OCI-M2 (cell line): Measurements from ENCODE around the gene ACTR6.
"Not testable (repeated sequence)": the region's sequence is repeated elsewhere in the genome, so short reads cannot be mapped to it uniquely, and the experiment has no call there.

Experiments used
- DNase-seq: peaks from one replicate; lab custom pipeline; 2025; ENCODE audit not compliant: unreplicated experiment; lab: John Stamatoyannopoulos, UW

ACTR6 gene

DNA sequence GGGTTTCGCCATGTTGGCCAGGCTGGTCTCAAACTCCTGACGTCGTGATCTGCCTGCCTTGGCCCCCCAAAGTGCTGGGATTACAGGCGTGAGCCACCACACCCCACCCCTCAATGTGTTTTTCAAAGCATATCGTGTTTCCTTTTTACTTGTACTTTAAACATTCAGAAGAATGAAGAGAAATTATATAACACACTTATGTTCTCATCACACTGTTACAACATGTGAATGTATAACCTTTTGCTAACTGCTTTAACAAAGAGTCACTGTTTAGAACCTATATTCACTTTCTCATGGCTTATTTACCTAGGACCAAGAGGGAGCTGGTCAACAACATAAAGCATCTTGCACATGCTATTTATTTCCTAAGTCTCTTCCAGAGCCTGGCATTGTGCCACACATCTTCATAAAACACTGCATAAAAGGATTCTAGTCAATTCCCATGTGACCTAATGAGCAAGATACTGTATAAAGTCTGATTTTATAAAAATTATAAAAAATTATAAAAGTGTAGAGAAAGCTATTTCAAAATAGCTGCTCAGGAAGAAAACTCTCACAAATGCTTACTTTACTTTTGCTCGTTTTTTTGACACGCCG lies 16.0 kb upstream of the ACTR6 start:
- no peak for DNase-seq

DNA sequence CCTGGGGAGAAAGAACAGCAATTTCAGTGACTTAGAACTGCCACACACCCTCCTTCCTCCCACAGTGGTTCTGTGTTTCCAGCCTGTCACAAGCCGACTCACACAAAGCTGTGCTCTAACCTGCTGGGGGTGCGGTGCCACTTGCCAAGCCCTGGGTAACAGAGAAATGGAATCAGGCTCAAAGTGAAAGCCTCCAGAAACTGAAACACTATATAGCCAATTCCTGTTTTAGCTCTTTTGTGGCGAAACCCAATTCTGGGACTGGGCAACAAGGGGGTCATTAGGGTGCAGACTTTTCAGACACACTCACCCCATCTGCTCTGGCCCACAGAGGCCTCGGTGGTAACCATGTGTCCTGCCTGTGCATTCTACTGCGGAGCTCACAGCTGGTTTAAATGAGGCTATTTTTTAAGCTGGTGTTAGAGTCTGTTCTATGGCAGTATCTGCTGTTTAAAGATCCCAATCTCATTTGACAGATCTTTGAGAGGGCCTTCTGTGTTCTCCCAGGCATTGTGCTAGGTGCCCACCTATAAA lies 15.2 kb upstream of the ACTR6 start:
- DNase-seq, result no peak

DNA sequence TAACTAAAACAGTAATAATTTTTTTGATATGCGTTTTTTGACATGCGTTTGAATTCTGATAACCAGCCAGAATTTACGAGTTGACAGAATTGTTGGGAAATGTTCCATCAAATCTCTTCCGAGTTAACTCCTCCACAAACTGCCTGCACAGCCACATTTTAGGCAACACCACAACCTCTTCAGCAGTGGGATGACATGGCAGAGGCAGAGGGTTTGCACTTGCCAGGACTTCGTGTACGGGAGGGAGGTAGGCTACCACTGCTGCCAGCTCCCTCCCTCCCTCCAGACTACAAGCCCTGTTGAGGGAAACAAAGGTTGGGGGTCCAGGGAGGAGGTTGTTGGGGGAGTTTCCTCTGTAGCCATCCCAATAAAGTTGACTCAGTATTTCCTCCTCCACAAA lies 14.5 kb upstream of the ACTR6 start:
- no peak for DNase-seq

DNA sequence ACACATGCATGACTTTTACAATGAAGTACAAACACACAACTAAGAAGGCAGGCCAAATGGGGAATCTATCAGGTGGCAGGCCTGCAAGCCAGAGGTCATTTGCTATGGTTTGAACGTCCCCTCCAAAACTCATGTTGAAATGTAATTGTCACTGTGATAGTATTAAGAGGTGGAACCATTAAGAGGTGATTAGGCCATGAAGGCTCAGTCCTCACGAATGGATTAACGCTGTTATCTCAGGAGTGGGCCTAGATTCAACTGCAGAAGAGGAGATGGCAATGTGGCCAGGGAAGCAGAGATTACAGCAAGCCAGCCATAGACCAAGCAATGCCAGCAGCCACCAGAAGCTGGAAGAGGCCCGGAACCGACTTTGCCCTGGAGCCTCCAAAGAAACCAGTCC lies 13.5 kb upstream of the ACTR6 start:
- no peak for DNase-seq

DNA sequence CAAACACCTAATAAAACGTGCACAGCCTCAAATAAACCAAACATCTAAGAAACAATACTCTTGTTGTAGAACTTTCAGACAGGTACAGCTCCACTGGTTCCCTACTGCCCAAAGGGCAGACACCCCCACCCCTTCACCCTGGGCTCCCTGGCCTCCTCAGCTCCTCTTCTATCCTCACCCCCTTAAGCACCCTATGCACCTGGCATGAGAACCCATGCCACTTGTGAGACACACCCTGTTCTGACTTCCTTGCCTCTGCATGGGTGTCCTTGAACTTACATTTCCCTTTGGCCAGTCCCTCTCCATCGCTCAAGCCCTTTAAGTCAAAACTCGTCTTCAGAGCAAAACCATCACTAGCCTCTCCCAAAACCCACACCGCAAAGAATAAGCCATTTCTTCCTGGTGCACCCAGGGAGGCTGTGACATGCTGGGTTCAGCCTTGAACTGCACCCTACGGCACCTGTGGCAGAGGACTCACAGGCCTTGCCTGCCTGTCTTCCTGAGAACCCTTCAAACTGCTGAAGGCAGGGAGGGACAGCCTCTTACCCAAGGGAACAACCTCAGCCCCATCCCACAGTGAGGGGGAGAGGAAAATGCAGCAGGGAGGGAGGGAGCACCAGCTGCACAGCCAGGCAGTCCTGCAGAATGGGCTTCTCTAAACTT lies 12.6 kb upstream of the ACTR6 start:
- no peak for DNase-seq

DNA sequence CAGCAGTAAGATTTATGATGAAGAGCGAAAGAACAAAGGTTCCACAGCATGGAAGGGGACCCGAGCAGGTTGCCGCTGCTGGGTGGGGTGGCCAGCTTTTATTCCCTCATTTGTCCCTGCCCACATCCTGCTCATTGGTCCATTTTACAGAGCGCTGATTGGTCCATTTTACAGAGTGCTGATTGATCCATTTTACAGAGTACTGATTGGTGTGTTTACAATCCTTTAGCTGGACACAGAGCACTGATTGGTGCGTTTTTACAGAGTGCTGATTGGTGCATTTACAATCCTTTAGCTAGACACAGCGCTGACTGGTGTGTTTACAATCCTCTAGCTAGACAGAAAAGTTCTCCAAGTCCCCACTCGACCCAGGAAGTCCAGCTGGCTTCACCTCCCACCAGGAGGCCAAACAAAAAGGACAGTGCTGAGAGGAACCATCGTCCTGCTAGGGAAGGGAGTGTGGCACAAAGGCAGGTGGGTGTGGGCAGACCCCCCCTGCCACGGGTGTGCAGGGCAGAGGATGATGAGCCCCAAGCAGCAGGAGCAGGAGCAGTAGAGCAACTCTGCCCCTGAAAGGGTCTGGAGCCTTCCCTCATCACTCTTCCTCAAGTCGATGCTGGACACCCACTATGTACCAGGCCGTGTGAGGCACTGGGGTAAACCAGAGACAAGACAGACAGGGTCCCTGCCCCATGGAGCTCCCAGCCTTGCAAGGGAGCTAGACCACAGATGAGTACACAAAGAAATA lies 11.6 kb upstream of the ACTR6 start:
- not testable (repeated sequence) for DNase-seq

DNA sequence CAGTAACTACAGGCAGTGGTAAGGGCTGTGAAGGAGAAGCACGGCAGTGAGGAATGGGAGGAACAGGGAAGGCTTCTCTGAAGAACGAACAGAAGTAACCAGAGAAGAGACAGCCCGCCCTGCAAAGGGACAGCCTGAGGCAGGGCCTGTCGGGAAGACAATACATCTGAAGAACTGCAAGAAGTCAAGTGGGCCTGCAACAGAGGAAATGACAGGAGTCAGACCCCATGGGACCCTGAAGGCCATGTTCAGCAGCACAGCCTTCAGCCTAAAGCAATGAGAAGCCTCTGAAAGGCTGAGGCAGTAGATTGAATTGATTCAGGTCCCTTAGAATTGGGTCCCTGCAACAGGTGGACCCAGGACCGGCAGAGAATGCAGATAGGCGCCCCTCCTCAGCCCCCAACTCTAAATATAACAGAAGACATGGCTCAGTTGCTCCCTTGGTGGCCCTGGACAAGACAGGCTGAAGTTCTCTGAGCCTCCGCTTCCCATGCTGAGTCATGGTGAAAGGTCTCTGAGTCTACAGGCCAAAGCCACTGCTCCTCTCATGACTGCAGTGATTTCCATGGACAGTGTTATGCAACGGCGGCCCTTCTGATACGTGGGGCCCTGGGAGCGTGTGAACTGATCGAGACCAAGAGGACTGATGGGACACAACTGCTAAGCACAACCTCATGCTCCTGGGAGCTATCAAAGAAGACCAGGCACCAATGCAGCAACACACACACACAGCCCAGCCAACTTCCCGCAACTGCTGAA lies 10.8 kb upstream of the ACTR6 start:
- no peak for DNase-seq

DNA sequence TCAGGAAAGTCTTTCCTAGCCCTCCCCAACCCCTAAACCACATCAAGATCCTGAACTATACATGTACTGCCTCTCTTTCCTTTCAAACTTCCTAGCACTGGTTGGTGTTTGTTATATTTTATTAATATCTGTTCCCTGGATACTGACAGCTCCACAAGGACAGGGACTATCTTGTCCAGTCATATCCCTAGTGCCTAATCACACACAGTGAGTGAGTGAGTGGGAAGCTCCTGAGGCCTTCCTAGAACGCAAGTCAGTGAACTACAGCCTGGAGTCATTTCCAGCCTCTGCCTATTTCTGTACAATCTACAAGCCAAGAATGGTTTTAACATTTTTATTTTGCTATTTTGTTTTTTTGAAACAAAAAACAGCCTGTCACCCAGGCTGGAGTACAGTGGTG lies 7.5 kb upstream of the ACTR6 start:
- DNase-seq, result no peak

DNA sequence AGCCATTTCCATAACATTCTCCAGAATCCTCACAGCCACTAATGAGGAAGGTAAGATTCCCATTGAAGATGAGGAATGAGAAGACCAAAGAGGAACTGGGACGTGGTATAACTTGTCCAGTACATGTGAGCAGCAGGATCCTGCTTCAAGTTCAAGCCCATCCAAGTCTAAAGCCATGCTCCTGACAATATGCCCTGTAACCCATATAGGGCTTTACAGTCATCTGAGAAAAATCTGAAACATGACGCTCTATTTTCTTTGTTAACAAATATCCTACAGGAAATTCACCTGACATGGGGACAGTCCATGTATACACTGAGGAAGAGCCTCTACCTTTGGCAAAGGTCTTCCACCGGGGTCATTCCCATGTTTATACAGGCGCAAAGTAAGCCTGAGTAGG lies 3.1 kb upstream of the ACTR6 start:
- no peak for DNase-seq

DNA sequence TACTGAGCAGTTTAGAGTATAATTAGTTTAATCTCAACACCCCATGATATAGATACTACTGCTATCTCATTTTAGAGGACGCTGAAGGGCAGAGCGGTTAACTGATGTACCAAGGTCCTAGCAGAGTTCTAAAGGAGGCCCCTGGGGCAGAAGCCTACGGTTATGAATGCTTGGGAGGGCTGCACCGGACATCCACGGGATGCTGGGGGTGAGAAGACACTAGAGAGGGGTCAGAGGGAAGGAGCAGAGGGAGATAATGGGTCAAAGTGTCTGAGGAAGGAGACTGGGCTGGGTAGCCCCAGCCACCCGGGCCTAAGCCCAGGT lies 1.6 kb upstream of the ACTR6 start:
- no peak for DNase-seq

DNA sequence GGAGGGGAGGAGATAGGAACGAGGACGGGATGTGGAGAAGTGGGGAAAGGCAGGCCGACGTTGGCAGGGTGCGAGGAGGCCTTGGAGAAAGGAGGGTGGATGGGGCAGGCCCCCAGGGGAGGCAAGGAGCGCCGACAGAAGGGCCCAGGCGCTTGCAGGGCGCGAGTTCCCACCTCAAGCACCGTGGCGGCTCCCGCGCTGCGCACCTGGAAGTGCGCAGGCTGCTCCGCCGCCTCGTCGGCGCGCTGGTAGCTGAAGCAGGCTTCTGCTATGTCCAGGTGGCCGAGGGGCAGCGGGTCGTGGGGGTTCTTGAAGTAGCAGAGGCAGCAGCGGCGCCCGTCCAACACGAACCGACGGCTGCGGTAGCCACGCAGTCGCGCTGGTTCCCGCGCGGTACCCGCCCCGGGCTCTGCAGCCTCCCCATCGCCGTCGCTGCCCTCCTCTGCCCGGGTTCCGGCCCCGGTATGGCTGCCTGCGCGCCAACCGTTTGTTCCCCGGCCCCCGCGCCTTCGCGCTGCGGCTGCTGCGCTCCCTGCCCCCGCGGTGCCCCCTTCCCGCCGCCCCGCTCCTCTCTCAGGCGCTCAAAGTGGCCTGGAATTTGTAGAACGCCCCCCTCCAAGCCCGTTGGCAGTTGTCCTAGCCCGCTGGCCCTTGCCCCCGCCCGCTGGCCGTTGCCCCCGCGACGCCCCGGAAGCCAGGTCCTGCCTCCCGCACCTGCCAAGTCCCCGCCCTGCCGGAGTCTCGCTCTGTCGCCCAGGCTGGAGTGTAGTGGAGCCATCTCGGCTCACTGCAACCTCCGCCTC lies 1.1 kb upstream of the ACTR6 start:
- DNase-seq, result no peak

DNA sequence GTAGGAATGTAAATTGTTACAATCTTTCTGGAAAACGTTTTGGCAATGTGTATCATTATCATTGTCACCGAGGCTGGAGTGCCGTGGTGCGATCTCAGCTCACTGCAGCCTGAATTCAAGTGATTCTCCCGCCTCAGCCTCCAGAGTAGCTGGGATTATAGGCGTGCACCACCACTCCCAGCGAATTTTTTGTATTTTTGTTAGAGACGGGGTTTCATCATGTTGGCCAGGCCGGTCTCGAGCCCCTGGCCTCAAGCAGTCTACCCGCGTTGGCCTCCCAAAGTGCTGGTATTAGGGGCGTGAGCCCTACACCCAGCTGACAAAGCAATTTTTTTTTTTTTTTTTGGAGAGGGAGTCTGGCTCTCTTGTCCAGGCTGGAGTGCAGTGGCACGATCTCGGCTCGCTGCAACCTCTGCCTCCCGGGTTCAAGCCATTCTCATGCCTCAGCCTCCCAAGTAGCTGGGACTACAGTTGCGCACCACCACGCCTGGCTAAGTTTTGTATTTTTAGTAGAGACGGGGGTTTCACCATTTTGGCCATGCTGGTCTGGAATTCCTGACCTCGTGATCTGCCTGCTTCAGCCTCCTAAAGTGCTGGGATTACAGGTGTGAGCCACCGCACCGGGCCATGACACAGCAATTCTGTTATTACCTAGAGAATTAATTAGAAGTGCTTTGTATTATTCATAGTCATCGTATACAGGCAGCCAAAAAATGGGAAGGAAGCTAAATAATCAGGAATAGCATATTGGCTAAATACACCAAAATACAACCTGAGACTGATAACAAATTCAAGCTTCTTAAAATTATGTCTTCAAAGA lies 1.2 kb downstream of the ACTR6 start:
- no peak for DNase-seq

DNA sequence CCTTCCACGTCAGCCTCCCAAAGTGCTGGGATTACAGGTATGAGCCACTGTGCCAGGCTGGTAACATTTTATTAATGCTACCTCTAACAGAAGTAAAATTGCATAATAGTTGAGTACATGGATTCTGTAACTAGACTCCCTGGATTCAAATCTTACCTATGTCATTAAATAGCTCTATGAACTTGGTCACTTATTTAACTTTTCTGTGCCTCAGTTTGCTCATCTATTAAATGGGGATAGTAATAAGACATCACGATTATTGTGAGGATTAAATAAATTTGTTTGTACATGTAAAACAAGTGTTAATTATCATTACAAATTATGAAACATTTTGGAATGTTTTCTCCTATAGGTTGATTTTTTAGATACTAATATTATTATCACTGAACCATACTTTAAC lies 6.7 kb downstream of the ACTR6 start:
- no peak for DNase-seq

DNA sequence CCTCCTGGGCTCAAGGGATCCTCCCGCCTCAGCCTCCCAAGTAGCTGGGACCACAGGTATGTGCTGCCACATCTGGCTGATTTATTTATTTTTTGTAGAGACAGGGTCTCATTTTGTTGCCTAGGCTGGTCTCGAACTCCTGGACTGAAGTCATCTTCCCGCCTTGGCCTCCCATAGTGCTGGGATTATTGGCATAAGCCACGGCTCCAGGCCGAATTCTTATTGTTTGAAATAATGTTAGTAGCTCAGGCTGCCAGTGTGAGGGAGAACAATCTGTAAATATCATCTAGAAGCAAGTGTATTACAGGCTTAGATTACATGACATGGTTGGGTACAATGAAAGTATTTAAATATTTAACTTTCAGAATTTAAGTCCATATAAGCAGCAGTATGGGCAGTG lies 8.2 kb downstream of the ACTR6 start:
- no peak for DNase-seq

DNA sequence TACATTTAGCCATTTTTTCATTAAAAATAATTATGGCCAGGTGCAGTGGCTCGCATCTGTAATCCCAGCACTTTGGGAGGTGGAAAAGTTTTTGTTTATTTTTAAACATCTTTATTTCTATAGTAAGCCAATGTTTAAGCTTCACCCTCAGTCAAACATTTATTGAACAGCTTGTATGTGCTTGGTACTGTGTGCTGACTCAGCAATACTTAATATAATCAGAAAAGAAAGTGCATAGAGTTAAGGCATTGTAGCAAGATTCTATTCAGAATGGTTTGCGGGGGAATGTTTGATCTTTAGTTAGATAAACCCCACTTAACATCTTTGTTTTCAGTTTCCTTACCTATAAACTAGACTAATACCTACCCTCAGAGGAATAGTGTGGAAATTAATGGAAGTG lies 11.1 kb downstream of the ACTR6 start:
- no peak for DNase-seq

DNA sequence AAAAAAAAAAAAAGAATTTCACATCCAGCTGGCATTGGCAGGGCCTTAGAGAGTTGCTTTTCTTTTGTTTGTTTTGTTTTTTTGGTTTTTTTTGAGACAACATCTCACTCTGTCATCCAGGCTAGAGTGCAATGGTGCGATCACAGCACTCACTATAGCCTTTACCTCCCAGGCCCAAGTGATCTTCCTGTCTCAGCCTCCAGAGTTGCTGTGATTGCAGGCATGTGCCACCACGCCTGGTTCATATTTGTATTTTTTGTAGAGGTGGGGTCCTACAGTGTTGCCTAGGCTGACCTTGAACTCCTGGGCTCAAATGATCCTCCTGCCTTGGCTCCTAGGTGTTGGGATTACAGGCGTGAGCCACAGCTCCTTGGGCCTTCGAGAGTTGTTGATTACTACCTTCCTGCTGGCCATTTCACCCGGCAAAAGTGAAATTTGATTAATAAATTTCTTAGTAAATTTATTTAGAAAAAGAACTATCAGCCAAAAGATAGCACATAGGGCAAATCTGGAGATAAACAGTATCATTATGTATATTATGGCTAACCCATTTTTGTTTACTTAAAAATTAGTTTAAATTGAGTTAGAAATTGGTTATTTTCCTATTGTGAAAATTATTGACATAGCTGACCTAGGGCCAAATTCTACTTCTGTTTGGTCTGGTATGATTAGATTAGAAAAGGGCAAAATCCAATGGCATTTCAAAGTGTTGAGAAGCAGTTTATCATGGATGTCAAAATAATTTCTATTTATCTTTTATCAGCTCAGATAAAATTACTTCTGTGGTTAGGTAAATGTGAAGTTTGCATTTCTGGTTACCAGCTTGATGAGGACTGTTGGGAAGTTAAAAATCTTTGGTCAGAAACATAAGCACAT lies 12.6 kb downstream of the ACTR6 start:
- DNase-seq, result no peak

DNA sequence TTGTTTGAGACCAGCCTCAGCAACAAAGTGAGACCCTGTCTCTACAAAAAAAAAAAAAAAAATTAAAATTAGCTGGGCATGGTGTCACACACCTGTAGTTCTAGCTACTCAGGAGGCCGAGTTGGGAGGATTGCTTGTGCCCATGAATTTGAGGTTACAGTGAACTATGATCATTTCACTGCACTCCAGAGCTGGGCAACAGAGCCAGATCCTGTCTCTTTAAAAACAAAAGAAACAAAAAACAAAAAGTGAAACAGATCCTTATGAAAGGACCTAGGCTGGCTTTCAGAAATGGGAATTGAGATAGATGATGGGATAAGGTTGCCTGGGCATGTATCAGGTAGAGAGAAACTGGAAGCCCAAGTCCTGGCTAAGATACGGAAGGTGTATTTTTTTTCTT lies 13.9 kb downstream of the ACTR6 start:
- DNase-seq, result no peak

DNA sequence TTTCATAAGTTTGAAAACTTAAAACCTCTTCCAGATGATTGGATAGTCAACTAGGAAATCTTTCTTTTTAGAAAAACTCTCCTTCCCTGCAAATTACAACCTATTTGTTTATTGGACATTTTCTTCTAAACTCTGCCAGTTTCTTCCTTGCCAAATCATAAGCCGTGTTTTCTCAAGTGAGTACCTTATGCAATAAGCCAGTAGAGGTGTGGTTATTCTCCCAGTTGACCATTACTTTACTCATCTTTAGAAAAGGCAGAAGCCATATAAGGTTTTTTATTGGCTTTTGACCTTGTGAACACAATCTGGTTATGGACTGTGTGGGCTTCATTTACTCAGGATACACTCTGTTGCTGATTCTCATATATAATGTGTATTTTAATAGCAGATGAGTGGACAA lies 14.6 kb downstream of the ACTR6 start:
- DNase-seq, result no peak

DNA sequence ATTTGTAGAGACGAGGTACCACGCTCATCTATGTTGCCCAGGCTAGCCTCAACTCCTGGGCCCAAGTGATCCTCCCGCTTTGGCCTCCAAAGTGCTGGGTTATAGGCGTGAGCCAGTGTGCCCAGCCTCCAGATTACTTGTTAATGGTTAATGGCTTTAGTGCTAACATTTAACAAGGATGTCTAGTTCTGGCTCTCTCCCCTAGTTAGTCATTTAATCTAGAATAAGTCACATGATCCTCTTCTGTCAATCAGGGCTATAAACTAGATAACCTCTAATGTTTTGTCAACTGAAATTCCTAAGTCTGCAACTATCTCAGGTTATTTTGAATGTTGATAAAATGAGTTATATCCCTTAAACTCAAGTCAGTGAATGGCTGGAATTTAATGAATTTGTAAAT lies 15.7 kb downstream of the ACTR6 start:
- no peak for DNase-seq
